CD4-positive, alpha-beta memory T cell (primary cell): ENCODE measurements around the gene CERS1. TPM values are rescaled to one million over a fixed set of nuclear protein-coding genes. Genes with fewer than 3 reads are reported as not detected.

Source experiments
- CTCF ChIA-PET: fragments of 350-600 bp; sonication (Branson Sonifier 250); formaldehyde crosslinking; loops from one replicate; lab custom pipeline; 2021; ENCODE audit warnings: inconsistent platforms; ENCODE audit not compliant: partially characterized antibody; lab: Charles Lee
- POLR2A ChIA-PET: fragments of 350-600 bp; sonication (Branson Sonifier 250); formaldehyde crosslinking; loops from one replicate; lab custom pipeline; 2021; ENCODE audit not compliant: partially characterized antibody; lab: Charles Lee
- DNase-seq, 5 donors: peaks; one replicate each; pipeline versions ENCODE4 v3.0.0 to v3.0.0-alpha.2; 2020 to 2022; ENCODE audit warnings: mixed read lengths in 1 of 5
- H3K27ac ChIP-seq: one replicate; pipeline ENCODE4 v1.7.0; 2013; ENCODE audit warnings: low read depth, low read length
- H3K27me3 ChIP-seq: 2 replicates; pipeline ENCODE4 v1.7.0; 2013; ENCODE audit warnings: mild to moderate bottlenecking, low read length, moderate library complexity; ENCODE audit not compliant: insufficient read depth
- H3K36me3 ChIP-seq: 2 replicates; pipeline ENCODE4 v1.7.0; 2013; ENCODE audit warnings: mild to moderate bottlenecking, low read length, moderate library complexity; ENCODE audit not compliant: insufficient read depth
- H3K4me1 ChIP-seq: 2 replicates; pipeline ENCODE4 v1.7.0; 2013; ENCODE audit warnings: mild to moderate bottlenecking, low read length, moderate library complexity; ENCODE audit not compliant: insufficient read depth
- H3K4me3 ChIP-seq, 2 donors: one replicate each; pipeline ENCODE4 v1.7.0; 2013; ENCODE audit warnings: low read length in 2 of 2, mild to moderate bottlenecking in 1 of 2
- H3K9me3 ChIP-seq, 2 donors: one replicate each; pipeline ENCODE4 v1.7.0; 2013; ENCODE audit warnings: low read length in 2 of 2, control low read depth in 1 of 2; ENCODE audit not compliant: control insufficient read depth in 1 of 2
- H3K27ac Mint-ChIP-seq, 7 donors: one replicate each; pipeline ENCODE4 v1.8.0; 2020 to 2021; ENCODE audit warnings: mixed read lengths in 7 of 7, mild to moderate bottlenecking in 6 of 7, inconsistent platforms in 3 of 7, moderate library complexity in 3 of 7
- H3K27me3 Mint-ChIP-seq, 2 donors: one replicate each; pipeline ENCODE4 v1.8.0; 2020 to 2021; ENCODE audit warnings: mixed read lengths in 2 of 2
- H3K36me3 Mint-ChIP-seq, 2 donors: one replicate each; pipeline ENCODE4 v1.8.0; 2020 to 2021; ENCODE audit warnings: mixed read lengths in 2 of 2, inconsistent platforms in 1 of 2, mild to moderate bottlenecking in 1 of 2
- H3K4me1 Mint-ChIP-seq, 4 donors: one replicate each; pipeline ENCODE4 v1.8.0; 2020 to 2021; ENCODE audit warnings: mixed read lengths in 4 of 4, mild to moderate bottlenecking in 1 of 4
- H3K4me3 Mint-ChIP-seq, 8 donors: one replicate each; pipeline ENCODE4 v1.8.0; 2020 to 2021; ENCODE audit warnings: mixed read lengths in 8 of 8, mild to moderate bottlenecking in 7 of 8, moderate library complexity in 6 of 8, inconsistent platforms in 3 of 8
- H3K9me3 Mint-ChIP-seq, 8 donors: one replicate each; pipeline ENCODE4 v1.8.0; 2020 to 2021; ENCODE audit warnings: mixed read lengths in 8 of 8, mild to moderate bottlenecking in 5 of 8, inconsistent platforms in 3 of 8, moderate library complexity in 1 of 8
- intact Hi-C: fragments of 100-400 bp; cut with micrococcal nuclease; formaldehyde crosslinking; loops from one replicate; pipeline ENCODE4 v1.15.1; 2023
- polyA plus RNA-seq, 2 donors: library from polyadenylated mRNA; unstranded; fragments of 300-500 nt; fragmentation: Illumina TruSeq; gene quantifications; one replicate each; pipeline ENCODE4 v1.2.3, GENCODE V29; 2021
- total RNA-seq, 2 experiments: library from RNA; stranded (reverse); gene quantifications; one replicate each; pipeline ENCODE4 v1.2.3, GENCODE V29; 2021

The CERS1 gene
- total and polyA plus RNA-seq, 4 experiments from 2014 or later: not detected

DNA sequence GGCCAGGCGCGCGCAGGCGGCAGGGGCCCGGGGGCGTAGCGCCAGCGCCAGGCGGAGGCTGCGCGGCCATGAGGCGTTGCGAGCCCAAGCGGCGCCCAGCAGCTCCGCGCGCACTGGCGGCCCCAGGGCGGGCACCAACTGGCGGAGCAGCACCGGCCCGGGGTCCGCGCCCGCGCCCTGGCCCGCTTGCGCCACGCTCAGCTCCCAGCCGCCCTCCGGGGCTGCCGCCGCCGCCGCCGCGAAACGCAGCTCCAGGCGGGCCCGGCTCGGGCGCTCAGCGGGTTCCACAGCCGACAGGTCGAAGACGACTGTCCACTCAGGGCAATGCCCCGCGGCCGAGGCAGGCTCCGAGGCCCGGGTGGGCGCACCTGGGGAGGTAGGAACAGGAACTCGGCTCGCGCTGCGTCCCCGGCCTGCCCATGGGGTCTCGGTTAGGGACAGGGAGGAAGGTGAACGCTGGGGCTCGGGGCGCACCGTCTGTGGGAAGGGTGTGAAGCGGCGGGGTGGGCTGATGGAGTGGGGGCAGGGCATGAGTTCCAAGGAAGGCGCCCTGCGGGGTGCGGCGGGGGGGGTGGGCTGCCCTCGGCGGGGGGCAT, 26.8 kb downstream of the CERS1 start:
- H3K36me3 ChIP-seq: peaks cover 23% of the 10 kb centered on the region
- H3K27me3 ChIP-seq: no peaks in the 10 kb centered on the region
- intact Hi-C loops: loop anchor here (10.0 kb wide), 1 partner anchor 46 kb away; the partner anchor contains the start of genes COPE and DDX49
- peaks cover 4% of the 10 kb centered on the region for H3K4me1 ChIP-seq
- no peak overlapping the region for H3K27ac ChIP-seq
- Mint-ChIP-seq H3K9me3 (no peaks in the 10 kb centered on the region), H3K27ac (no peak overlapping the region), H3K4me1 (peaks cover 8 to 23% (median 12%) of the 10 kb centered on the region in 4 donors), H3K4me3 (no peak overlapping the region), H3K27me3 (peaks cover 0 to 3% of the 10 kb centered on the region in 2 donors), H3K36me3 (peaks cover 21 to 27% of the 10 kb centered on the region in 2 donors)
- H3K9me3 ChIP-seq: no peaks in the 10 kb centered on the region
- H3K4me3 ChIP-seq: no peak overlapping the region
- DNase-seq: no peak
- ChIA-PET CTCF (no interaction called here), POLR2A (no interaction called here)

- ChIA-PET CTCF (no interaction called here), POLR2A (interaction anchor here (0.7 kb wide), 1 partner anchor 407 kb away, joined by 4 read pairs; no protein-coding TSS in a partner anchor)
- Histone ChIP-seq H3K4me1 (peaks cover 4% of the 10 kb centered on the region), H3K27me3 (no peaks in the 10 kb centered on the region), H3K27ac (no peak overlapping the region), H3K9me3 (no peaks in the 10 kb centered on the region), H3K36me3 (peaks cover 28% of the 10 kb centered on the region), H3K4me3 (no peak overlapping the region)
- peak overlapping the region in 1 of 7 donors; percentile 32 for H3K27ac Mint-ChIP-seq
- no peak overlapping the region for H3K4me3 Mint-ChIP-seq
- DNase-seq: no peak
- no peaks in the 10 kb centered on the region for H3K9me3 Mint-ChIP-seq
- H3K27me3 Mint-ChIP-seq: peaks cover 0 to 3% of the 10 kb centered on the region in 2 donors
- intact Hi-C loops: loop anchor here (10.0 kb wide), 1 partner anchor 46 kb away; the partner anchor contains the start of genes COPE and DDX49
- H3K4me1 Mint-ChIP-seq: peaks cover 8 to 23% (median 12%) of the 10 kb centered on the region in 4 donors
- peaks cover 22 to 32% of the 10 kb centered on the region in 2 donors for H3K36me3 Mint-ChIP-seq
Observed at GRCh38 chr19:18868380-18869022, 27.5 kb downstream of the CERS1 start.

- Mint-ChIP-seq H3K36me3 (peaks cover 22 to 36% of the 10 kb centered on the region in 2 donors), H3K27me3 (peaks cover 0 to 3% of the 10 kb centered on the region in 2 donors), H3K4me1 (peaks cover 8 to 23% (median 12%) of the 10 kb centered on the region in 4 donors), H3K9me3 (no peaks in the 10 kb centered on the region), H3K4me3 (no peak overlapping the region), H3K27ac (peak overlapping the region in 1 of 7 donors; percentile 32)
- ChIA-PET POLR2A (interaction anchor here (0.7 kb wide), 1 partner anchor 406 kb away, joined by 4 read pairs; no protein-coding TSS in a partner anchor), CTCF (interaction anchor here (0.8 to 3.1 kb wide), 10 partner anchors 9 to 417 kb away, joined by 3 to 14 read pairs (median 3); no protein-coding TSS in a partner anchor)
- intact Hi-C loops: loop anchor here (10.0 kb wide), 1 partner anchor 47 kb away; the partner anchor contains the start of genes COPE and DDX49
- Histone ChIP-seq H3K4me3 (no peak overlapping the region), H3K4me1 (peaks cover 4% of the 10 kb centered on the region), H3K9me3 (no peaks in the 10 kb centered on the region), H3K27ac (no peak overlapping the region), H3K27me3 (no peaks in the 10 kb centered on the region), H3K36me3 (peaks cover 34% of the 10 kb centered on the region)
- no peak for DNase-seq
Observed at GRCh38 chr19:18867751-18868150, 28.2 kb downstream of the CERS1 start.

GRCh38 chr19:18867199-18867598, 28.8 kb downstream of the CERS1 start:
- Mint-ChIP-seq H3K4me3 (peak overlapping the region in 1 of 8 donors; percentile 20), H3K27me3 (peaks cover 0 to 3% of the 10 kb centered on the region in 2 donors), H3K4me1 (peaks cover 8 to 23% (median 12%) of the 10 kb centered on the region in 4 donors), H3K9me3 (no peaks in the 10 kb centered on the region), H3K36me3 (peaks cover 25 to 40% of the 10 kb centered on the region in 2 donors), H3K27ac (peak overlapping the region in 2 of 7 donors; percentile 53 to 67)
- Histone ChIP-seq H3K27me3 (no peaks in the 10 kb centered on the region), H3K4me1 (peaks cover 4% of the 10 kb centered on the region), H3K4me3 (no peak overlapping the region), H3K36me3 (peaks cover 40% of the 10 kb centered on the region), H3K9me3 (no peaks in the 10 kb centered on the region), H3K27ac (no peak overlapping the region)
- no peak for DNase-seq
- intact Hi-C loops: loop anchor here (10.0 kb wide), 1 partner anchor 48 kb away; the partner anchor contains the start of genes COPE and DDX49
- POLR2A ChIA-PET: no interaction called here
- CTCF ChIA-PET: interaction anchor here (0.8 to 3.1 kb wide), 10 partner anchors 9 to 416 kb away, joined by 3 to 14 read pairs (median 3); no protein-coding TSS in a partner anchor

DNA sequence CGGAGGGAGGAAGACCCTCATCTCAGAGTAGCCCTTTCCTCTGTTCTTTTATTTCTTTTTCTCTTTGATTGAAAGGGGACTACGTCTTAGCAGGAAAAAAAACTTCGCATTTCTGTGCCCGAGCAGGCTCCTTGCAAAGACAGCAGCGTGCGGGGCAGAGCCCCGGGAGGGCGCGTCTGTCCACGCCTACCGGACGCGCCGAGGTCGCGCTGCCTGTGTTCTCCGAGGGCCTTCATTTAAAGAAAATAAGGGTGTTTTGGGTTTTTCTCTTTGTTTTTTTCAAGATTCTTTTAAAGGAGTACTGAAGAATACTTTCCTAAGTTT, 29.2 kb downstream of the CERS1 start:
- H3K4me1 ChIP-seq: peaks cover 4% of the 10 kb centered on the region
- H3K4me3 ChIP-seq: no peak overlapping the region
- H3K4me3 Mint-ChIP-seq: peak overlapping the region in 1 of 8 donors; percentile 20
- intact Hi-C loops: loop anchor here (10.0 kb wide), 1 partner anchor 48 kb away; the partner anchor contains the start of genes COPE and DDX49
- POLR2A ChIA-PET: no interaction called here
- H3K27me3 ChIP-seq: no peaks in the 10 kb centered on the region
- no peaks in the 10 kb centered on the region for H3K9me3 Mint-ChIP-seq
- H3K4me1 Mint-ChIP-seq: peaks cover 5 to 19% (median 10%) of the 10 kb centered on the region in 4 donors
- peaks cover 0 to 3% of the 10 kb centered on the region in 2 donors for H3K27me3 Mint-ChIP-seq
- no peak for DNase-seq
- peaks cover 44% of the 10 kb centered on the region for H3K36me3 ChIP-seq
- no peaks in the 10 kb centered on the region for H3K9me3 ChIP-seq
- peak overlapping the region in 1 of 7 donors; percentile 67 for H3K27ac Mint-ChIP-seq
- peaks cover 27 to 44% of the 10 kb centered on the region in 2 donors for H3K36me3 Mint-ChIP-seq
- no peak overlapping the region for H3K27ac ChIP-seq
- CTCF ChIA-PET: interaction anchor here (0.8 to 3.1 kb wide), 16 partner anchors 8 to 416 kb away, joined by 3 to 14 read pairs (median 4); no protein-coding TSS in a partner anchor

GRCh38 chr19:18865973-18866799, 29.8 kb downstream of the CERS1 start:
- no peaks in the 10 kb centered on the region for H3K27me3 ChIP-seq
- H3K36me3 ChIP-seq: peaks cover 50% of the 10 kb centered on the region
- ChIA-PET POLR2A (interaction anchor here (0.5 to 0.7 kb wide), 3 partner anchors 22 to 273 kb away, joined by 3 to 5 read pairs (median 3); no protein-coding TSS in a partner anchor), CTCF (interaction anchor here (0.8 to 3.1 kb wide), 14 partner anchors 11 to 415 kb away, joined by 3 to 14 read pairs (median 4); no protein-coding TSS in a partner anchor)
- H3K27ac Mint-ChIP-seq: peak overlapping the region in 2 of 7 donors; percentile 63 to 67
- intact Hi-C loops: loop anchor here (10.0 kb wide), 1 partner anchor 49 kb away; the partner anchor contains the start of genes COPE and DDX49
- H3K36me3 Mint-ChIP-seq: peaks cover 27 to 49% of the 10 kb centered on the region in 2 donors
- peaks cover 4% of the 10 kb centered on the region for H3K4me1 ChIP-seq
- H3K9me3 Mint-ChIP-seq: no peaks in the 10 kb centered on the region
- no peak overlapping the region for H3K27ac ChIP-seq
- peaks cover 2 to 15% (median 6%) of the 10 kb centered on the region in 4 donors for H3K4me1 Mint-ChIP-seq
- no peak overlapping the region for H3K4me3 Mint-ChIP-seq
- H3K9me3 ChIP-seq: no peaks in the 10 kb centered on the region
- no peaks in the 10 kb centered on the region for H3K27me3 Mint-ChIP-seq
- peak in 4 of 5 donors; percentile 60 to 64 (median 62) for DNase-seq
- no peak overlapping the region for H3K4me3 ChIP-seq
